Measurements from ENCODE around the gene CEP57L1. TPM values are rescaled to one million over a fixed set of nuclear protein-coding genes. Genes with fewer than 3 reads are reported as not detected.
"Not testable (repeated sequence)": the region's sequence is repeated elsewhere in the genome, so short reads cannot be mapped to it uniquely, and the experiment has no call there.

Gene CEP57L1
- total and polyA plus RNA-seq, 3 donors from 2014 or later, result 32.5 to 50.6 (median 32.7) TPM

GRCh38 chr6:109139109-109139508 is 43.8 kb downstream of the CEP57L1 start:
- H3K36me3 ChIP-seq (ENCODE audit: low read depth, missing control alignments), result no peaks in the 10 kb centered on the region
- no peaks in the 10 kb centered on the region for H3K9me3 ChIP-seq
- DNase-seq, result no peak
- H3K4me1 ChIP-seq, result no peaks in the 10 kb centered on the region
- 95 to 97% methylated on average over 6 of the region's 6 CpGs for WGBS, 2 donors
- H3K27me3 ChIP-seq, result no peaks in the 10 kb centered on the region
- no peak for TF ChIP-seq CTCF (IDR thresholded peaks at IDR 0.05)
- no peak for TF ChIP-seq POLR2A (IDR thresholded peaks at IDR 0.05)
- H3K4me3 ChIP-seq, result no peak overlapping the region
- intact Hi-C loops (cut with DNase I; ENCODE audit: low total_unique reads), result no loop called here
- H3K27ac ChIP-seq, result no peak overlapping the region

GRCh38 chr6:109142067-109142466 is 46.8 kb downstream of the CEP57L1 start:
- H3K4me1 ChIP-seq; H3K36me3 ChIP-seq (ENCODE audit: low read depth, missing control alignments); H3K27ac ChIP-seq; H3K9me3 ChIP-seq; H3K27me3 ChIP-seq; H3K4me3 ChIP-seq; intact Hi-C loops (cut with DNase I; ENCODE audit: low total_unique reads); DNase-seq: not testable (repeated sequence)

DNA sequence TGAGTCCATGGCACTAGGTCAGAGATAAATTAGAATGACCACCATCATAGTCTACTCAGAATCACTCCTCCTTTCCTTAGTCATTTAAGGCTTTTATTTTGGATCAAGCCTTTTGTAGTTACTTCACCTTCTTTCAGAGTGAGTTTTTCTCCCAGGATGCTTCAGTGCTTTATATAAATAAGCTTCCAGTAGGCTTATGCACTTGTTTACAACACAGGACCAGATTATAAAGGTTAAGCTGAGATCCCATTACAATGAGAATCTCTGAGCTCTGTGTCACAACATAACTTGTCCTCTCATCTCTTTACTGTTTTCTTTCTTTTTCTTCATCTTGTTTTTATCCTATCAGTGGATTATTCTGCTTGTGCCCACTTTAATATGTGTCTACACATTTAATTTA is 47.9 kb downstream of the CEP57L1 start:
- H3K27ac ChIP-seq, result no peak overlapping the region
- no peak for TF ChIP-seq POLR2A (IDR thresholded peaks at IDR 0.05)
- no peak for TF ChIP-seq CTCF (IDR thresholded peaks at IDR 0.05)
- intact Hi-C loops (cut with DNase I; ENCODE audit: low total_unique reads), result no loop called here
- no peak overlapping the region for H3K4me3 ChIP-seq
- no peak for DNase-seq
- H3K27me3 ChIP-seq, result no peaks in the 10 kb centered on the region
- peaks cover 3% of the 10 kb centered on the region for H3K4me1 ChIP-seq
- no peaks in the 10 kb centered on the region for H3K36me3 ChIP-seq (ENCODE audit: low read depth, missing control alignments)
- no peaks in the 10 kb centered on the region for H3K9me3 ChIP-seq

DNA sequence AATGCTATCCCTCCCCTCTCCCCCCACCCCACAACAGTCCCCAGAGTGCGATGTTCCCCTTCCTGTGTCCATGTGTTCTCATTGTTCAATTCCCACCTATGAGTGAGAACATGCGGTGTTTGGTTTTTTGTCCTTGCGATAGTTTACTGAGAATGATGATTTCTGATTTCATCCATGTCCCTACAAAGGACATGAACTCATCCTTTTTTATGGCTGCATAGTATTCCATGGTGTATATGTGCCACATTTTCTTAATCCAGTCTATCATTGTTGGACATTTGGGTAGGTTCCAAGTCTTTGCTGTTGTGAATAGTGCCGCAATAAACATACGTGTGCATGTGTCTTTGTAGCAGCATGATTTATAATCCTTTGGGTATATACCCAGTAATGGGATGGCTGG is 52.9 kb downstream of the CEP57L1 start:
- WGBS, 2 donors, result 94 to 100% methylated on average over 3 to 5 of the region's 5 CpGs
- H3K36me3 ChIP-seq (ENCODE audit: low read depth, missing control alignments); H3K27me3 ChIP-seq; intact Hi-C loops (cut with DNase I; ENCODE audit: low total_unique reads); DNase-seq; H3K4me3 ChIP-seq; H3K9me3 ChIP-seq; H3K27ac ChIP-seq; H3K4me1 ChIP-seq: not testable (repeated sequence)

- 94 to 100% methylated on average over 1 of the region's 1 CpG for WGBS, 2 donors
- H3K4me1 ChIP-seq; H3K36me3 ChIP-seq (ENCODE audit: low read depth, missing control alignments); H3K4me3 ChIP-seq; H3K27me3 ChIP-seq; intact Hi-C loops (cut with DNase I; ENCODE audit: low total_unique reads); H3K27ac ChIP-seq; H3K9me3 ChIP-seq; DNase-seq: not testable (repeated sequence)
Observed at GRCh38 chr6:109148716-109149115, 53.4 kb downstream of the CEP57L1 start.

GRCh38 chr6:109153752-109154151 is 58.4 kb downstream of the CEP57L1 start:
- intact Hi-C loops (cut with DNase I; ENCODE audit: low total_unique reads), result no loop called here
- DNase-seq, result no peak
- no peaks in the 10 kb centered on the region for H3K4me1 ChIP-seq
- no peaks in the 10 kb centered on the region for H3K36me3 ChIP-seq (ENCODE audit: low read depth, missing control alignments)
- H3K9me3 ChIP-seq, result no peaks in the 10 kb centered on the region
- H3K27ac ChIP-seq, result no peak overlapping the region
- H3K4me3 ChIP-seq, result no peak overlapping the region
- 100% methylated on average over 1 of the region's 1 CpG for whole genome bisulfite sequencing, 2 donors
- no peaks in the 10 kb centered on the region for H3K27me3 ChIP-seq
- TF ChIP-seq CTCF (IDR thresholded peaks at IDR 0.05) (no peak), POLR2A (IDR thresholded peaks at IDR 0.05) (no peak)
